H1 (cell line): ENCODE results near the gene ATP6V0A1. TPM values are rescaled to one million over a fixed set of nuclear protein-coding genes. Genes with fewer than 3 reads are reported as not detected.

Experiments used
- CEBPB ChIP-seq: IDR thresholded peaks from 2 replicates; pipeline ENCODE4 v1.6.1; 2012; ENCODE audit warnings: low read depth, low read length
- EP300 ChIP-seq, 2 experiments: IDR thresholded peaks; 1 replicate in 1 of 2; 2 replicates in 1 of 2; pipeline ENCODE4 v1.6.1; 2011 to 2012; ENCODE audit warnings: low read depth in 2 of 2, low read length in 2 of 2, mild to moderate bottlenecking in 2 of 2, borderline replicate concordance in 1 of 2, inconsistent platforms in 1 of 2, moderate library complexity in 1 of 2
- JUN ChIP-seq: IDR thresholded peaks from 2 replicates; pipeline ENCODE4 v1.6.1; 2011; ENCODE audit warnings: low read depth, mild to moderate bottlenecking, improper control_type of control experiment, low read length
- POU5F1 ChIP-seq: IDR thresholded peaks from 2 replicates; pipeline ENCODE4 v1.6.1; 2011; ENCODE audit warnings: low read depth, mild to moderate bottlenecking, low read length, moderate library complexity
- SIN3A ChIP-seq, 2 experiments: IDR thresholded peaks in 1 of 2; conservative IDR thresholded peaks in 1 of 2; 2 replicates each; pipeline ENCODE4 v1.6.1; 2011 to 2012; ENCODE audit warnings: low read length in 2 of 2, improper control_type of control experiment in 1 of 2, low read depth in 1 of 2, mild to moderate bottlenecking in 1 of 2
- SIRT6 ChIP-seq: IDR thresholded peaks from one replicate; pipeline ENCODE4 v1.7.1; 2012; ENCODE audit warnings: low read length, inconsistent platforms
- USF2 ChIP-seq: IDR thresholded peaks from 2 replicates; pipeline ENCODE4 v1.6.1; 2011; ENCODE audit warnings: low read length, improper control_type of control experiment
- polyA plus RNA-seq, 7 experiments: library from polyadenylated mRNA; depleted of rRNA in 3 of 7; stranded (reverse) in 5 of 7; unstranded in 2 of 7; fragments of >200 nt in 5 of 7; fragments of 200-250 nt in 2 of 7; gene quantifications; 1 replicate in 5 of 7; 2 replicates in 1 of 7; 4 replicates in 1 of 7; pipeline versions ENCODE4 v1.2.1 to v1.2.3, GENCODE V29; 2011 to 2013; ENCODE audit warnings: missing spikeins in 2 of 7, mixed read lengths in 2 of 7
- total RNA-seq: library from RNA; stranded (reverse); fragmentation: NEBNext Ultra II Directional; extraction: Animal tissue kit (Norgen Biotek cat#: 25700); gene quantifications from 2 replicates; pipeline ENCODE4 v1.2.1, GENCODE V29; 2021
- TF ChIP-seq, protein P1 (sequence below): fragments of 300-600 bp; sonication (generic); IDR thresholded peaks from 2 replicates; pipeline ENCODE4 v1.7.1; 2012; ENCODE audit warnings: low read length, moderate library complexity, mild to moderate bottlenecking, inconsistent platforms; ENCODE audit not compliant: insufficient replicate concordance

The ATP6V0A1 gene
- total and polyA plus RNA-seq, 2 of the 8 experiments (the other 6 are each of a cell fraction or from before 2014, with no cell fraction given), result 55.3 to 63.4 TPM

GRCh38 chr17:42456223-42457106 lies 2.2 kb upstream of the ATP6V0A1 start (continued):
- TF ChIP-seq USF2 (no peak), SIRT6 (no peak), EP300 (IDR thresholded peaks at IDR 0.05; ENCODE audit: borderline replicate concordance in 1 of 2, low read depth in 2 of 2, low read length in 2 of 2) (no peak), POU5F1 (no peak), CEBPB (no peak), JUN (no peak), SIN3A (conservative IDR thresholded peaks at IDR 0.05 in 1 of 2, IDR thresholded peaks at IDR 0.05 in 1 of 2; ENCODE audit: low read depth in 1 of 2, low read length in 2 of 2) (no peak)
- TF ChIP-seq, protein P1, sequence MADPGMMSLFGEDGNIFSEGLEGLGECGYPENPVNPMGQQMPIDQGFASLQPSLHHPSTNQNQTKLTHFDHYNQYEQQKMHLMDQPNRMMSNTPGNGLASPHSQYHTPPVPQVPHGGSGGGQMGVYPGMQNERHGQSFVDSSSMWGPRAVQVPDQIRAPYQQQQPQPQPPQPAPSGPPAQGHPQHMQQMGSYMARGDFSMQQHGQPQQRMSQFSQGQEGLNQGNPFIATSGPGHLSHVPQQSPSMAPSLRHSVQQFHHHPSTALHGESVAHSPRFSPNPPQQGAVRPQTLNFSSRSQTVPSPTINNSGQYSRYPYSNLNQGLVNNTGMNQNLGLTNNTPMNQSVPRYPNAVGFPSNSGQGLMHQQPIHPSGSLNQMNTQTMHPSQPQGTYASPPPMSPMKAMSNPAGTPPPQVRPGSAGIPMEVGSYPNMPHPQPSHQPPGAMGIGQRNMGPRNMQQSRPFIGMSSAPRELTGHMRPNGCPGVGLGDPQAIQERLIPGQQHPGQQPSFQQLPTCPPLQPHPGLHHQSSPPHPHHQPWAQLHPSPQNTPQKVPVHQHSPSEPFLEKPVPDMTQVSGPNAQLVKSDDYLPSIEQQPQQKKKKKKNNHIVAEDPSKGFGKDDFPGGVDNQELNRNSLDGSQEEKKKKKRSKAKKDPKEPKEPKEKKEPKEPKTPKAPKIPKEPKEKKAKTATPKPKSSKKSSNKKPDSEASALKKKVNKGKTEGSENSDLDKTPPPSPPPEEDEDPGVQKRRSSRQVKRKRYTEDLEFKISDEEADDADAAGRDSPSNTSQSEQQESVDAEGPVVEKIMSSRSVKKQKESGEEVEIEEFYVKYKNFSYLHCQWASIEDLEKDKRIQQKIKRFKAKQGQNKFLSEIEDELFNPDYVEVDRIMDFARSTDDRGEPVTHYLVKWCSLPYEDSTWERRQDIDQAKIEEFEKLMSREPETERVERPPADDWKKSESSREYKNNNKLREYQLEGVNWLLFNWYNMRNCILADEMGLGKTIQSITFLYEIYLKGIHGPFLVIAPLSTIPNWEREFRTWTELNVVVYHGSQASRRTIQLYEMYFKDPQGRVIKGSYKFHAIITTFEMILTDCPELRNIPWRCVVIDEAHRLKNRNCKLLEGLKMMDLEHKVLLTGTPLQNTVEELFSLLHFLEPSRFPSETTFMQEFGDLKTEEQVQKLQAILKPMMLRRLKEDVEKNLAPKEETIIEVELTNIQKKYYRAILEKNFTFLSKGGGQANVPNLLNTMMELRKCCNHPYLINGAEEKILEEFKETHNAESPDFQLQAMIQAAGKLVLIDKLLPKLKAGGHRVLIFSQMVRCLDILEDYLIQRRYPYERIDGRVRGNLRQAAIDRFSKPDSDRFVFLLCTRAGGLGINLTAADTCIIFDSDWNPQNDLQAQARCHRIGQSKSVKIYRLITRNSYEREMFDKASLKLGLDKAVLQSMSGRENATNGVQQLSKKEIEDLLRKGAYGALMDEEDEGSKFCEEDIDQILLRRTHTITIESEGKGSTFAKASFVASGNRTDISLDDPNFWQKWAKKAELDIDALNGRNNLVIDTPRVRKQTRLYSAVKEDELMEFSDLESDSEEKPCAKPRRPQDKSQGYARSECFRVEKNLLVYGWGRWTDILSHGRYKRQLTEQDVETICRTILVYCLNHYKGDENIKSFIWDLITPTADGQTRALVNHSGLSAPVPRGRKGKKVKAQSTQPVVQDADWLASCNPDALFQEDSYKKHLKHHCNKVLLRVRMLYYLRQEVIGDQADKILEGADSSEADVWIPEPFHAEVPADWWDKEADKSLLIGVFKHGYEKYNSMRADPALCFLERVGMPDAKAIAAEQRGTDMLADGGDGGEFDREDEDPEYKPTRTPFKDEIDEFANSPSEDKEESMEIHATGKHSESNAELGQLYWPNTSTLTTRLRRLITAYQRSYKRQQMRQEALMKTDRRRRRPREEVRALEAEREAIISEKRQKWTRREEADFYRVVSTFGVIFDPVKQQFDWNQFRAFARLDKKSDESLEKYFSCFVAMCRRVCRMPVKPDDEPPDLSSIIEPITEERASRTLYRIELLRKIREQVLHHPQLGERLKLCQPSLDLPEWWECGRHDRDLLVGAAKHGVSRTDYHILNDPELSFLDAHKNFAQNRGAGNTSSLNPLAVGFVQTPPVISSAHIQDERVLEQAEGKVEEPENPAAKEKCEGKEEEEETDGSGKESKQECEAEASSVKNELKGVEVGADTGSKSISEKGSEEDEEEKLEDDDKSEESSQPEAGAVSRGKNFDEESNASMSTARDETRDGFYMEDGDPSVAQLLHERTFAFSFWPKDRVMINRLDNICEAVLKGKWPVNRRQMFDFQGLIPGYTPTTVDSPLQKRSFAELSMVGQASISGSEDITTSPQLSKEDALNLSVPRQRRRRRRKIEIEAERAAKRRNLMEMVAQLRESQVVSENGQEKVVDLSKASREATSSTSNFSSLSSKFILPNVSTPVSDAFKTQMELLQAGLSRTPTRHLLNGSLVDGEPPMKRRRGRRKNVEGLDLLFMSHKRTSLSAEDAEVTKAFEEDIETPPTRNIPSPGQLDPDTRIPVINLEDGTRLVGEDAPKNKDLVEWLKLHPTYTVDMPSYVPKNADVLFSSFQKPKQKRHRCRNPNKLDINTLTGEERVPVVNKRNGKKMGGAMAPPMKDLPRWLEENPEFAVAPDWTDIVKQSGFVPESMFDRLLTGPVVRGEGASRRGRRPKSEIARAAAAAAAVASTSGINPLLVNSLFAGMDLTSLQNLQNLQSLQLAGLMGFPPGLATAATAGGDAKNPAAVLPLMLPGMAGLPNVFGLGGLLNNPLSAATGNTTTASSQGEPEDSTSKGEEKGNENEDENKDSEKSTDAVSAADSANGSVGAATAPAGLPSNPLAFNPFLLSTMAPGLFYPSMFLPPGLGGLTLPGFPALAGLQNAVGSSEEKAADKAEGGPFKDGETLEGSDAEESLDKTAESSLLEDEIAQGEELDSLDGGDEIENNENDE, result no peak
